K562 (cell line): ENCODE results near the gene SLC43A1. TPM values are rescaled to one million over a fixed set of nuclear protein-coding genes. Genes with fewer than 3 reads are reported as not detected.
A peak's percentile ranks its signal among the peaks of the same experiment; 100 is the strongest.

ENCODE experiments used
- HOMEZ ChIP-seq: fragments of 250-450 bp; sonication (Bioruptor Pico); IDR thresholded peaks from 2 replicates; pipeline ENCODE4 v1.4.0; 2020; ENCODE audit warnings: mild to moderate bottlenecking, moderate library complexity
- MECOM ChIP-seq: fragments of 250-450 bp; sonication (Bioruptor Pico); IDR thresholded peaks from 2 replicates; pipeline ENCODE4 v1.8.0; 2022; ENCODE audit warnings: inconsistent platforms
- MGA ChIP-seq: fragments of 450-650 bp; IDR thresholded peaks from 2 replicates; pipeline ENCODE4 v1.6.1; 2016; ENCODE audit warnings: mild to moderate bottlenecking, moderate library complexity
- NFYB ChIP-seq: IDR thresholded peaks from 2 replicates; pipeline ENCODE4 v1.6.1; 2011; ENCODE audit warnings: mild to moderate bottlenecking, moderate library complexity; ENCODE audit not compliant: insufficient read length; ENCODE audit errors: extremely low read depth
- PTRF ChIP-seq: fragments of 450-650 bp; IDR thresholded peaks from 2 replicates; pipeline ENCODE4 v1.6.1; 2016; ENCODE audit warnings: mild to moderate bottlenecking, missing genetic modification characterization, missing compliant biosample characterization
- RUNX1 ChIP-seq: sonication (generic); IDR thresholded peaks from 2 replicates; pipeline ENCODE4 v1.6.1; 2016; ENCODE audit warnings: antibody characterized with exemption, low read depth
- SMC3 ChIP-seq: conservative IDR thresholded peaks from 2 replicates; pipeline ENCODE4 v1.6.1; 2011; ENCODE audit warnings: low read depth, low read length, improper control_type of control experiment; ENCODE audit not compliant: insufficient read depth
- TCF3 ChIP-seq: sonication (generic); formaldehyde crosslinking; IDR thresholded peaks from 2 replicates; pipeline ENCODE4 v1.4.0; 2020; ENCODE audit warnings: mild to moderate bottlenecking, missing genetic modification reagents
- TCFL5 ChIP-seq: fragments of 250-450 bp; sonication (Bioruptor Pico); conservative IDR thresholded peaks from 2 replicates; pipeline ENCODE4 v1.6.1; 2021; ENCODE audit warnings: mild to moderate bottlenecking, moderate library complexity, matching md5 sums
- ZNF316 ChIP-seq: fragments of 450-650 bp; IDR thresholded peaks from 2 replicates; pipeline ENCODE4 v1.6.1; 2016
- ZNF398 ChIP-seq: fragments of 250-450 bp; sonication (Bioruptor Pico); IDR thresholded peaks from 2 replicates; pipeline ENCODE4 v1.8.0; 2021; ENCODE audit warnings: moderate library complexity, mild to moderate bottlenecking, inconsistent platforms
- polyA plus RNA-seq, 8 experiments: library from polyadenylated mRNA; depleted of rRNA in 4 of 8; stranded (reverse) in 5 of 8; unstranded in 3 of 8; fragments of >200 nt; fragmentation: Nextera tagmentation in 2 of 8; fragmentation: Illumina TruSeq in 1 of 8; extraction: Ambion mirVana in 2 of 8; extraction: Trizol in 1 of 8; gene quantifications; 2 replicates each; pipeline versions ENCODE4 v1.2.1 to v1.2.3, GENCODE V29; 2011 to 2014; ENCODE audit warnings: inconsistent platforms in 1 of 8, missing spikeins in 1 of 8
- total RNA-seq, 7 experiments: library from RNA; depleted of rRNA in 6 of 7; stranded (reverse); fragments of >200 nt in 6 of 7; fragmentation: Illumina TruSeq in 2 of 7; extraction: Trizol in 2 of 7; gene quantifications; 2 replicates each; pipeline versions ENCODE4 v1.2.1 to v1.2.3, GENCODE V29; 2011 to 2021; ENCODE audit warnings: low replicate concordance in 1 of 7

The SLC43A1 gene
- total and polyA plus RNA-seq, 9 of the 15 experiments (the other 6 are each of a cell fraction or from before 2014, with no cell fraction given), result 2.6 to 41.8 (median 24.6) TPM

GRCh38 chr11:57493507-57494503 lies 21.7 kb downstream of the SLC43A1 start (continued):
- TF ChIP-seq MGA (0 out of 2 replicates have a peak, but pooled peaks have one; percentile 24), RUNX1 (0 out of 2 replicates have a peak, but pooled peaks have one; percentile 33), PTRF (tag) (0 out of 2 replicates have a peak, but pooled peaks have one; percentile 47), ZNF398 (CRISPR knock-in tag) (0 out of 2 replicates have a peak, but pooled peaks have one; percentile 5), SMC3 (peak; percentile 72), TCFL5 (CRISPR knock-in tag) (0 out of 2 replicates have a peak, but pooled peaks have one; percentile 36), HOMEZ (CRISPR knock-in tag) (0 out of 2 replicates have a peak, but pooled peaks have one; percentile 50), TCF3 (CRISPR knock-in tag) (peak; percentile 33; the same call in 1 of the 2 replicates), MECOM (CRISPR knock-in tag) (peak; percentile 54), ZNF316 (no peak), NFYB (no peak)
